ENCODE data around the gene UNC50.

DNA sequence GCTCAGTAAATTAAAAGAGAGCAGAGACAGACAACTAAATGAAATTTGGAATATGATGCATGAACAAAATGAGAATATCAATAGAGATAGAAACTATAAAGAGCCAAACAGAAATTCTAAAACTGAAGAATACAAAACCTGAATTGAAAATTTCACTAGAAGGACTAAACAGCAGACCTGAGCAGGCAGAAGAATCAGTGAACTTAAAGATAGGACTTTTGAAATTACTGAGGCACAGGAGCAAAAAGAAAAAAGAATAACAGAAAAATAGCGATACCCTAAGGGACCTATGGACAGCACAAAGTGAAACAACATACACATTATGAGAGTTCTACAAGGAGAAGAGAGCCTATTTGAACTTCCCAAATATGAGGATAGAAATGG lies 41.6 kb downstream of the UNC50 start:
- TF ChIP-seq, protein P1, sequence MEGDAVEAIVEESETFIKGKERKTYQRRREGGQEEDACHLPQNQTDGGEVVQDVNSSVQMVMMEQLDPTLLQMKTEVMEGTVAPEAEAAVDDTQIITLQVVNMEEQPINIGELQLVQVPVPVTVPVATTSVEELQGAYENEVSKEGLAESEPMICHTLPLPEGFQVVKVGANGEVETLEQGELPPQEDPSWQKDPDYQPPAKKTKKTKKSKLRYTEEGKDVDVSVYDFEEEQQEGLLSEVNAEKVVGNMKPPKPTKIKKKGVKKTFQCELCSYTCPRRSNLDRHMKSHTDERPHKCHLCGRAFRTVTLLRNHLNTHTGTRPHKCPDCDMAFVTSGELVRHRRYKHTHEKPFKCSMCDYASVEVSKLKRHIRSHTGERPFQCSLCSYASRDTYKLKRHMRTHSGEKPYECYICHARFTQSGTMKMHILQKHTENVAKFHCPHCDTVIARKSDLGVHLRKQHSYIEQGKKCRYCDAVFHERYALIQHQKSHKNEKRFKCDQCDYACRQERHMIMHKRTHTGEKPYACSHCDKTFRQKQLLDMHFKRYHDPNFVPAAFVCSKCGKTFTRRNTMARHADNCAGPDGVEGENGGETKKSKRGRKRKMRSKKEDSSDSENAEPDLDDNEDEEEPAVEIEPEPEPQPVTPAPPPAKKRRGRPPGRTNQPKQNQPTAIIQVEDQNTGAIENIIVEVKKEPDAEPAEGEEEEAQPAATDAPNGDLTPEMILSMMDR (IDR thresholded peaks at IDR 0.05), result no peak
- TF ChIP-seq POLR2A (IDR thresholded peaks at IDR 0.05; ENCODE audit: low read length) (no peak), REST (IDR thresholded peaks at IDR 0.05) (no peak), CHD2 (IDR thresholded peaks at IDR 0.05; ENCODE audit: low read length, partially characterized antibody) (no peak), ZSCAN20 (CRISPR knock-in tag; IDR thresholded peaks at IDR 0.05) (no peak), HOXB5 (CRISPR knock-in tag; IDR thresholded peaks at IDR 0.05) (no peak), EP300 (IDR thresholded peaks at IDR 0.05) (no peak)
- TF ChIP-seq, protein P2, sequence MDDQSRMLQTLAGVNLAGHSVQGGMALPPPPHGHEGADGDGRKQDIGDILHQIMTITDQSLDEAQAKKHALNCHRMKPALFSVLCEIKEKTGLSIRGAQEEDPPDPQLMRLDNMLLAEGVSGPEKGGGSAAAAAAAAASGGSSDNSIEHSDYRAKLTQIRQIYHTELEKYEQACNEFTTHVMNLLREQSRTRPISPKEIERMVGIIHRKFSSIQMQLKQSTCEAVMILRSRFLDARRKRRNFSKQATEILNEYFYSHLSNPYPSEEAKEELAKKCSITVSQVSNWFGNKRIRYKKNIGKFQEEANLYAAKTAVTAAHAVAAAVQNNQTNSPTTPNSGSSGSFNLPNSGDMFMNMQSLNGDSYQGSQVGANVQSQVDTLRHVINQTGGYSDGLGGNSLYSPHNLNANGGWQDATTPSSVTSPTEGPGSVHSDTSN (IDR thresholded peaks at IDR 0.05), result no peak
